DOHH2 (cell line): ENCODE results near the gene PTPRCAP.

Experiments used
- H3F3A ChIP-seq: fragments of 200-600 bp; sonication (generic), shearing (Covaris generic); 2 replicates; pipeline ENCODE4 v1.6.0; 2016; ENCODE audit warnings: antibody characterized with exemption, mild to moderate bottlenecking; ENCODE audit not compliant: control insufficient read depth, insufficient read depth
- H3K27ac ChIP-seq: fragments of 200-600 bp; sonication (generic); 2 replicates; pipeline ENCODE4 v1.5.1; 2014; ENCODE audit warnings: low read depth, mild to moderate bottlenecking, low read length, moderate library complexity
- H3K27me3 ChIP-seq: fragments of 200-600 bp; sonication (generic); 2 replicates; pipeline ENCODE4 v1.6.1; 2014; ENCODE audit warnings: mild to moderate bottlenecking, low read length, mixed read lengths; ENCODE audit not compliant: control insufficient read depth
- H3K36me3 ChIP-seq: fragments of 200-600 bp; sonication (generic); 2 replicates; pipeline ENCODE4 v1.6.1; 2014; ENCODE audit warnings: mild to moderate bottlenecking, low read length, moderate library complexity, mixed read lengths; ENCODE audit not compliant: control insufficient read depth
- H3K4me1 ChIP-seq: fragments of 200-600 bp; sonication (generic); 2 replicates; pipeline ENCODE4 v1.6.1; 2014; ENCODE audit warnings: mild to moderate bottlenecking, low read length, mixed read lengths; ENCODE audit not compliant: control insufficient read depth
- H3K4me2 ChIP-seq: fragments of 200-600 bp; sonication (generic); 2 replicates; pipeline ENCODE4 v1.6.0; 2014; ENCODE audit warnings: mild to moderate bottlenecking, low read length, moderate library complexity
- H3K4me3 ChIP-seq: fragments of 200-600 bp; sonication (generic); 2 replicates; pipeline ENCODE4 v1.5.1; 2014; ENCODE audit warnings: mild to moderate bottlenecking, low read length, mixed read lengths
- H3K79me2 ChIP-seq: fragments of 200-600 bp; sonication (generic); 2 replicates; pipeline ENCODE4 v1.6.1; 2014; ENCODE audit warnings: mild to moderate bottlenecking, low read length, mixed read lengths; ENCODE audit not compliant: control insufficient read depth
- H3K9me2 ChIP-seq: fragments of 200-600 bp; sonication (generic); replicated peaks from 2 replicates; pipeline ENCODE4 v1.6.1; 2014; ENCODE audit warnings: mild to moderate bottlenecking, low read length, mixed read lengths; ENCODE audit not compliant: control insufficient read depth
- H3K9me3 ChIP-seq: fragments of 200-600 bp; sonication (generic); 2 replicates; pipeline ENCODE4 v1.6.1; 2014; ENCODE audit warnings: antibody characterized with exemption, low read length, mixed read lengths; ENCODE audit not compliant: control insufficient read depth, insufficient read depth
- H4K20me1 ChIP-seq: fragments of 200-600 bp; sonication (generic); 2 replicates; pipeline ENCODE4 v1.6.0; 2014; ENCODE audit warnings: low read depth, mild to moderate bottlenecking, antibody characterized with exemption, low read length, moderate library complexity; ENCODE audit not compliant: control insufficient read depth, insufficient read depth
- CTCF ChIP-seq: fragments of 200-600 bp; sonication (generic); IDR thresholded peaks from one replicate; pipeline ENCODE4 v1.5.1; 2014; ENCODE audit warnings: antibody characterized with exemption, mild to moderate bottlenecking, low read depth, low read length; ENCODE audit not compliant: poor library complexity, severe bottlenecking
- EZH2phosphoT487 ChIP-seq: fragments of 200-600 bp; sonication (generic); IDR thresholded peaks from 2 replicates; pipeline ENCODE4 v1.6.1; 2017; ENCODE audit warnings: borderline replicate concordance, mild to moderate bottlenecking, antibody characterized with exemption, low read length, moderate library complexity, mixed read lengths

Gene PTPRCAP

GRCh38 chr11:67401495-67402191 is 35.8 kb downstream of the PTPRCAP start, which contains the start of gene PPP1CA:
PPP1CA (minus strand) TSS chr11:67401858; CDS start chr11:67401782, 76 bp downstream.
- Histone ChIP-seq H3K79me2 (peaks cover 86% of the 10 kb centered on the region), H3K36me3 (peaks cover 75% of the 10 kb centered on the region)
- TF ChIP-seq CTCF (peak; percentile 24), EZH2phosphoT487 (no peak)

DNA sequence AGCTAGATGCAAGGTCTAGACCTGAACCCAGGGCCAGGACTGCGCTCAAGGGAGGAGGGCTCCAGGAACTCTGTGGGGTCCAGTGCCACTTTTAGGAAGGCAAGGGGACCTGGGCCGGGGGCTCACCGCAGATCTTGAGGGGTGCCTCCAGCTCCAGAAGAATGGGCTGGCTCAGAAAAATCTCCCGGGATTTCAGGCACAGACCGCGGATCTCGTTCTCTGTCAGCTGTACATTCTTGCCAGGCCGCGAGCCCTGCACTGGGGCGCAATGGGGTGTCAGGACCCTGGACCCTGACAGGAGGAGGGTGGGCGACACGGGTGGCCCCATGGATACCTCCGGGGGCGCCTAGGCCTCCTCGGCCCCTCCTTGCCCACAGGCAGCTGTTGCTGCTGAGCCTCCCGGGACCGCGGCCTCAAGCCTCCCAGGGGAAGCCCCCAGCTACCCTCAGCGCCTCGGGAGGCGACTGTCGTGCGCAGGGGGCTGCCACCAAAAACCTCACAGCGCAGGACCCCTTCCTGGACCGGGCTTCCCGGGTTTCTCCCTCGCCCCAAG is 36.5 kb downstream of the PTPRCAP start:
- peaks cover 75% of the 10 kb centered on the region for H3K36me3 ChIP-seq
- peaks cover 86% of the 10 kb centered on the region for H3K79me2 ChIP-seq
- H3K4me2 ChIP-seq: peak overlapping the region; percentile 82
- TF ChIP-seq CTCF (no peak), EZH2phosphoT487 (no peak)
- H3K27ac ChIP-seq: peak overlapping the region; percentile 76
- peaks cover 7% of the 10 kb centered on the region; the same call in 1 of the 2 replicates for H4K20me1 ChIP-seq
- H3K4me3 ChIP-seq: peak overlapping the region; percentile 92
- no peaks in the 10 kb centered on the region for H3K27me3 ChIP-seq
- H3F3A ChIP-seq: peaks cover 10% of the 10 kb centered on the region; the same call in 1 of the 2 replicates
- H3K9me2 ChIP-seq: no peaks in the 10 kb centered on the region
- H3K4me1 ChIP-seq: peaks cover 70% of the 10 kb centered on the region
- no peaks in the 10 kb centered on the region for H3K9me3 ChIP-seq

More at GRCh38 chr11:67401495-67402191, 35.8 kb downstream of the PTPRCAP start, which contains the start of gene PPP1CA:
- Histone ChIP-seq H3K27ac (peak within 1 kb of the TSS; percentile 96), H3K4me1 (peaks cover 73% of the 10 kb centered on the region), H4K20me1 (peaks cover 7% of the 10 kb centered on the region; the same call in 1 of the 2 replicates), H3K27me3 (no peaks in the 10 kb centered on the region), H3K9me2 (no peaks in the 10 kb centered on the region), H3K4me3 (peak within 1 kb of the TSS; percentile 92), H3K9me3 (no peaks in the 10 kb centered on the region), H3F3A (peaks cover 10% of the 10 kb centered on the region; the same call in 1 of the 2 replicates), H3K4me2 (peak within 1 kb of the TSS; percentile 82)

- no peak for TF ChIP-seq CTCF
- H3K4me2 ChIP-seq: peak overlapping the region; percentile 82
- peak overlapping the region; percentile 76 for H3K27ac ChIP-seq
- H3K79me2 ChIP-seq: peaks cover 85% of the 10 kb centered on the region
- H3K36me3 ChIP-seq: peaks cover 75% of the 10 kb centered on the region
- peaks cover 7% of the 10 kb centered on the region; the same call in 1 of the 2 replicates for H4K20me1 ChIP-seq
- H3K9me2 ChIP-seq: no peaks in the 10 kb centered on the region
- H3K4me3 ChIP-seq: peak overlapping the region; percentile 92
- peaks cover 64% of the 10 kb centered on the region for H3K4me1 ChIP-seq
- no peaks in the 10 kb centered on the region for H3K27me3 ChIP-seq
- H3K9me3 ChIP-seq: no peaks in the 10 kb centered on the region
- peaks cover 10% of the 10 kb centered on the region; the same call in 1 of the 2 replicates for H3F3A ChIP-seq
Measured at GRCh38 chr11:67400251-67400941, 37.1 kb downstream of the PTPRCAP start.
